SU-DHL-6 (cell line): ENCODE data around the gene TNP2.
A peak's percentile ranks its signal among the peaks of the same experiment; 100 is the strongest.

ENCODE experiments used
- H2AFZ ChIP-seq: fragments of 200-600 bp; sonication (generic); 2 replicates; pipeline ENCODE4 v1.6.1; 2014; ENCODE audit warnings: low read depth, mild to moderate bottlenecking, moderate library complexity, mixed read lengths, antibody characterized with exemption, low read length; ENCODE audit not compliant: severe bottlenecking
- H3F3A ChIP-seq: fragments of 200-600 bp; shearing (Covaris generic); 2 replicates; pipeline ENCODE4 v1.6.0; 2016; ENCODE audit warnings: antibody characterized with exemption, mild to moderate bottlenecking; ENCODE audit not compliant: insufficient read depth
- H3K27ac ChIP-seq: fragments of 200-600 bp; sonication (generic); 2 replicates; pipeline ENCODE4 v1.5.1; 2016; ENCODE audit warnings: low read depth, mild to moderate bottlenecking, low read length, moderate library complexity, mixed read lengths
- H3K27me3 ChIP-seq: fragments of 200-600 bp; sonication (generic), shearing (Covaris generic); 2 replicates; pipeline ENCODE4 v1.6.0; 2014; ENCODE audit warnings: mild to moderate bottlenecking, low read length
- H3K36me3 ChIP-seq: fragments of 200-600 bp; sonication (generic); 2 replicates; pipeline ENCODE4 v1.6.1; 2014; ENCODE audit warnings: mild to moderate bottlenecking, low read length, mixed read lengths
- H3K4me2 ChIP-seq: fragments of 300-600, 200-600 bp; shearing (Covaris generic), sonication (generic); 2 replicates; pipeline ENCODE4 v1.6.0; 2014; ENCODE audit warnings: low read length, low read depth, mild to moderate bottlenecking; ENCODE audit not compliant: poor library complexity, severe bottlenecking
- H3K4me3 ChIP-seq: fragments of 200-600 bp; sonication (generic); 2 replicates; pipeline ENCODE4 v1.5.1; 2014; ENCODE audit warnings: antibody characterized with exemption, low read length, mild to moderate bottlenecking, mixed read lengths; ENCODE audit not compliant: insufficient read depth, poor library complexity, severe bottlenecking
- H3K79me2 ChIP-seq: fragments of 200-600 bp; sonication (generic); 2 replicates; pipeline ENCODE4 v1.6.1; 2014; ENCODE audit warnings: mild to moderate bottlenecking, low read length, moderate library complexity; ENCODE audit not compliant: insufficient read depth
- H3K9ac ChIP-seq: fragments of 200-600 bp; sonication (generic); 2 replicates; pipeline ENCODE4 v1.7.0; 2014; ENCODE audit warnings: mild to moderate bottlenecking, low read length
- H3K9me2 ChIP-seq: fragments of 200-600 bp; sonication (generic); replicated peaks from 2 replicates; pipeline ENCODE4 v1.6.1; 2014; ENCODE audit warnings: low read length; ENCODE audit not compliant: insufficient read depth
- H3K9me3 ChIP-seq: fragments of 200-600 bp; sonication (generic); 2 replicates; pipeline ENCODE4 v1.6.1; 2014; ENCODE audit warnings: low read length, mixed read lengths; ENCODE audit not compliant: insufficient read depth
- H4K20me1 ChIP-seq: fragments of 200-600 bp; sonication (generic); 2 replicates; pipeline ENCODE4 v1.6.1; 2014; ENCODE audit warnings: low read depth, mild to moderate bottlenecking, antibody characterized with exemption, low read length, moderate library complexity, mixed read lengths
- EZH2phosphoT487 ChIP-seq: fragments of 200-600 bp; sonication (generic), shearing (Covaris generic); conservative IDR thresholded peaks from 2 replicates; pipeline ENCODE4 v1.6.1; 2018; ENCODE audit warnings: mild to moderate bottlenecking, antibody characterized with exemption, low read length, moderate library complexity, mixed read lengths
- TF ChIP-seq, protein P1 (sequence below): fragments of 200-600 bp; sonication (generic); IDR thresholded peaks from one replicate; pipeline ENCODE4 v1.5.1; 2017; ENCODE audit warnings: antibody characterized with exemption, mild to moderate bottlenecking, low read length, moderate library complexity; ENCODE audit not compliant: insufficient read depth, poor library complexity, severe bottlenecking

The TNP2 gene

DNA sequence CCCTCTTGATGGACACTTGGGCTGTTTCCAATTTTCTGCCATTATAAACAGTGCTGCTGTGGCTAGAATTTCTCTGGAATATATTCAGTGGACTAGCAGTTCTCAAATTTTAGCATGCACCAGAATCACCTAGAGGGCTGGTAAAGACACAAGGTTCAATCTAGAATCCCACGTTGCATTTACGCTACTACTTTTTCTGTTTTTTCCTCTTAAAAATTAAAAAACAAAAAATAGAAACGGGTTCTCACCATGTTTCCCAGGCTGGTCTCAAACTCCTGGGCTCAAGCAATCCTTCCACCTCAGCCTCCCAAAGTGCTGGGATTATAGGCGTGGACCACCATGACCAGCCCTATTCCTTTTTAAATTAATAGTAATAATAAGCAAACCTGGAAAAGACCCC, 26.5 kb upstream of the TNP2 start:
- H4K20me1 ChIP-seq = no peaks in the 10 kb centered on the region
- peak overlapping the region; percentile 96 for H3K27ac ChIP-seq
- H3K79me2 ChIP-seq = no peaks in the 10 kb centered on the region
- H3K4me3 ChIP-seq = no peak overlapping the region
- H3F3A ChIP-seq = peaks cover 42% of the 10 kb centered on the region
- H3K36me3 ChIP-seq = no peaks in the 10 kb centered on the region
- H3K9ac ChIP-seq = peak overlapping the region; percentile 11; the same call in 1 of the 2 replicates
- TF ChIP-seq, protein P1, sequence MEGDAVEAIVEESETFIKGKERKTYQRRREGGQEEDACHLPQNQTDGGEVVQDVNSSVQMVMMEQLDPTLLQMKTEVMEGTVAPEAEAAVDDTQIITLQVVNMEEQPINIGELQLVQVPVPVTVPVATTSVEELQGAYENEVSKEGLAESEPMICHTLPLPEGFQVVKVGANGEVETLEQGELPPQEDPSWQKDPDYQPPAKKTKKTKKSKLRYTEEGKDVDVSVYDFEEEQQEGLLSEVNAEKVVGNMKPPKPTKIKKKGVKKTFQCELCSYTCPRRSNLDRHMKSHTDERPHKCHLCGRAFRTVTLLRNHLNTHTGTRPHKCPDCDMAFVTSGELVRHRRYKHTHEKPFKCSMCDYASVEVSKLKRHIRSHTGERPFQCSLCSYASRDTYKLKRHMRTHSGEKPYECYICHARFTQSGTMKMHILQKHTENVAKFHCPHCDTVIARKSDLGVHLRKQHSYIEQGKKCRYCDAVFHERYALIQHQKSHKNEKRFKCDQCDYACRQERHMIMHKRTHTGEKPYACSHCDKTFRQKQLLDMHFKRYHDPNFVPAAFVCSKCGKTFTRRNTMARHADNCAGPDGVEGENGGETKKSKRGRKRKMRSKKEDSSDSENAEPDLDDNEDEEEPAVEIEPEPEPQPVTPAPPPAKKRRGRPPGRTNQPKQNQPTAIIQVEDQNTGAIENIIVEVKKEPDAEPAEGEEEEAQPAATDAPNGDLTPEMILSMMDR = no peak
- H3K4me2 ChIP-seq = peak overlapping the region; percentile 38
- no peaks in the 10 kb centered on the region for H3K9me3 ChIP-seq
- no peak overlapping the region for H2AFZ ChIP-seq
- H3K9me2 ChIP-seq = no peaks in the 10 kb centered on the region
- no peaks in the 10 kb centered on the region for H3K27me3 ChIP-seq

DNA sequence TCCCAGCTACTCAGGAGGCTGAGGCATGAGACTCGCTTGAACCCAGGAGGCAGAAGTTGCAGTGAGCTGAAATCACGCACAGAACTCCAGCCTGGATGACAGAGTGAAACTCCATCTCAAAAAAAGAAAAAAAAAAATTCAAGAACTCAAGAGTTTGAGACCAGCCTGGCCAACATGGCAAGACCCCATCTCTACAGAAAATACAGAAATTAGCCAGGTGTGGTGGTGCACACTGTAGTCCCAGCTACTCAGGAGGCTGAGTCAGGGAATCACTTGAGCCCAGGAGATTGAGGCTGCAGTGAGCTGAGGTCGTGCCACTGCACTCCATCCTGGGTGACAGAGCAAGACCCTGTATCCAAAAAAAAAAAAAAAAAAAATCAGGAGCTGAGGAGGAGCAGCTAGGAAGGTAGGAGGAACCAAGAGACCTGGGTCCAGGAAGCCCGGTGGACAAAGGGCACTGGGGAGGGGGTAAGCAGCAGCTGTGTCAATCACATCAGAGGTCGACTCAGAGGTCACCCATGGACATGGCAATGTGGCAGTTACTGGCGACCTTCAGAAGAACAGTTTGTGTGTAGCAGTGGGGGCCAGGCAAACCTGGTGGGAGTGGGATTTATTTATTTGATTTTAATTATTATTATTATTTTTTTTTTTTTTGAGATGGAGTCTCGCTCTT, 23.1 kb upstream of the TNP2 start:
- Histone ChIP-seq H3K9me2 (no peaks in the 10 kb centered on the region), H3K27me3 (no peaks in the 10 kb centered on the region)
- no peak for TF ChIP-seq EZH2phosphoT487
- TF ChIP-seq, protein P1 = no peak

DNA sequence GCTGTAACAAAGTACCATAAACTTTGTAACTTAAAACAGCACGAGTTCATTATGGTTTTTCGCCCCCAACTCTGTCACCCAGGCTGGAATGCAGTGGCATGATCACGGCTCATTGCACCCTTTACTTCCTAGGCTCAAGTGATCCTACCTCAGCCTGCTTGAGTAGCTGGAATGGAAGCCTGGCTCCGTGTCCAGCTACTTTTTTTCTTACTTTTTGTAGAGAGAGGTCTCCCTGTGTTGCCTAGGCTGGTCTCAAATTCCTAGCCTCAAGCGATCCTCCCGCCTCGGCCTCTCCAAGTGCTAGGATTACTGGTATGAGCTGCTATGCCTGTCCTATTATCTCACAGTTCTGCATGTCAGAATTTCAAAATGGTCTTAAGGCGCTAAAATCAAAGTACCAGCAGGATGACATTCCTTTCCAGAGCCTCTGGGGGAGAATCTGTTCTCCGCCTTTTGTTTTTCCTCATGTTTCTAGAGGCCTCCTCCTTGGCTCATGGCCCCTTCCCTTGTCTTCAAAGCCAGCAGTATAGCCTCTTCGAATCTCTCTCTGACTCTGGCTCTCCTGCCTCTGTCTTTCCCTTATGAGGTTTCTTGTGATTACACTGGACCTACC, 22.1 kb upstream of the TNP2 start:
- Histone ChIP-seq H3F3A (peaks cover 20% of the 10 kb centered on the region), H3K4me2 (no peak overlapping the region), H4K20me1 (no peaks in the 10 kb centered on the region), H3K4me3 (no peak overlapping the region), H3K36me3 (no peaks in the 10 kb centered on the region), H3K9me2 (no peaks in the 10 kb centered on the region), H3K9me3 (no peaks in the 10 kb centered on the region), H3K79me2 (no peaks in the 10 kb centered on the region), H3K27ac (no peak overlapping the region), H2AFZ (no peak overlapping the region), H3K9ac (no peak overlapping the region), H3K27me3 (no peaks in the 10 kb centered on the region)
- TF ChIP-seq, protein P1 = no peak
- no peak for TF ChIP-seq EZH2phosphoT487

More for the DNA sequence above, 23.1 kb upstream of the TNP2 start:
- no peak overlapping the region for H3K4me2 ChIP-seq
- H3K36me3 ChIP-seq = no peaks in the 10 kb centered on the region
- no peak overlapping the region for H3K4me3 ChIP-seq
- H3K9ac ChIP-seq = no peak overlapping the region
- H3K27ac ChIP-seq = no peak overlapping the region
- H4K20me1 ChIP-seq = no peaks in the 10 kb centered on the region
- no peak overlapping the region for H2AFZ ChIP-seq
- H3F3A ChIP-seq = peaks cover 29% of the 10 kb centered on the region
- H3K79me2 ChIP-seq = no peaks in the 10 kb centered on the region
- no peaks in the 10 kb centered on the region for H3K9me3 ChIP-seq
